ENCODE data around the gene AMER2. TPM values are rescaled to one million over a fixed set of nuclear protein-coding genes. Genes with fewer than 3 reads are reported as not detected.

The AMER2 gene
- total and polyA plus RNA-seq, 9 of the 15 experiments (the other 6 are each of a cell fraction or from before 2014, with no cell fraction given): not detected

DNA sequence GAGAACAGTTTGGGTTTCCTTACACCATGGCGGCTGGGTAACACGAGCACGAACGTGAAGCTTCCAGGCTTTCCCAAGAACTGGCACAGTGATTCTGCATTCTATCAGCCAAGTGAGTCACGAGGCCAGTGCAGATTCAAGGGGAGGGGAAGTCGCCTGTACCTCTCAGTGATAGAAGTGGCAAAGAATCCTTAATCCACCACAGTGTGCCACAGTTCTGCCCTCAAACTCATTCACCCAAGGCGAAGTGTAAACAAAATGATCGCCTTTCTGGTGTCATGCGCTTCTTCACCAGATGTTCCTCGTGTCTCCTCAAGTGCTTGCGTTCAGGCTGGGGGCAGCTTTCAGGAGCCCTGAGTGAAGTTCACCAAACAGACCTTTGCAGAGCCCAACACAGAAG lies 24.9 kb upstream of the AMER2 start:
- Histone ChIP-seq H3K27me3 (ENCODE audit: control insufficient read depth in 2 of 2, insufficient read depth in 2 of 2, low read length in 2 of 2) (peaks cover 9 to 22% of the 10 kb centered on the region in 2 experiments), H4K20me1 (replicated peaks; ENCODE audit: control insufficient read depth, insufficient read depth, low read length) (no peaks in the 10 kb centered on the region; the same call in 1 of the 2 replicates), H3K4me2 (ENCODE audit: insufficient read depth, low read length) (no peak overlapping the region), H3K4me1 (replicated peaks in 1 of 2; ENCODE audit: control insufficient read depth in 2 of 2, insufficient read depth in 2 of 2, low read length in 2 of 2) (no peaks in the 10 kb centered on the region; a peak in 1 of 5 replicates), H3K27ac (ENCODE audit: extremely low read depth, low read depth, low read length) (no peak overlapping the region), H3K9me3 (replicated peaks; ENCODE audit: control insufficient read depth, insufficient read depth, low read depth, low read length) (no peaks in the 10 kb centered on the region), H2AFZ (ENCODE audit: low read depth, low read length) (no peak overlapping the region), H3K9me1 (ENCODE audit: control insufficient read depth, insufficient read depth, low read length) (no peaks in the 10 kb centered on the region), H3K79me2 (ENCODE audit: control insufficient read depth, insufficient read depth, low read length) (no peaks in the 10 kb centered on the region), H3K36me3 (ENCODE audit: control insufficient read depth, insufficient read depth, low read length) (no peaks in the 10 kb centered on the region), H3K4me3 (no peak overlapping the region), H3K9ac (ENCODE audit: insufficient read depth in 1 of 2, low read depth in 2 of 2, low read length in 2 of 2) (no peak overlapping the region)
- POLR2A ChIA-PET: no interaction called here
- DNase-seq (ENCODE audit: extremely low read depth in 1 of 4, low spot score in 3 of 4) (no peak), ATAC-seq (no peak), FAIRE-seq (no peak)
- TF ChIP-seq, protein P1, sequence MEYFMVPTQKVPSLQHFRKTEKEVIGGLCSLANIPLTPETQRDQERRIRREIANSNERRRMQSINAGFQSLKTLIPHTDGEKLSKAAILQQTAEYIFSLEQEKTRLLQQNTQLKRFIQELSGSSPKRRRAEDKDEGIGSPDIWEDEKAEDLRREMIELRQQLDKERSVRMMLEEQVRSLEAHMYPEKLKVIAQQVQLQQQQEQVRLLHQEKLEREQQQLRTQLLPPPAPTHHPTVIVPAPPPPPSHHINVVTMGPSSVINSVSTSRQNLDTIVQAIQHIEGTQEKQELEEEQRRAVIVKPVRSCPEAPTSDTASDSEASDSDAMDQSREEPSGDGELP (CRISPR knock-in tag; IDR thresholded peaks at IDR 0.05; ENCODE audit: borderline replicate concordance): no peak
- TF ChIP-seq HLTF (IDR thresholded peaks at IDR 0.05): no peak
- in situ Hi-C loops (cut with MboI) (no loop called here), intact Hi-C loops (cut with micrococcal nuclease) (no loop called here)
- CTCF ChIA-PET (ENCODE audit: low intra/inter-chr PET ratio): no interaction called here
- WGBS (ENCODE audit: insufficient coverage, low coverage, missing lambda C conversion rate): 3% methylated on average over 9 of the region's 11 CpGs
- BruUV-seq (replicated peaks): no TSS peak

DNA sequence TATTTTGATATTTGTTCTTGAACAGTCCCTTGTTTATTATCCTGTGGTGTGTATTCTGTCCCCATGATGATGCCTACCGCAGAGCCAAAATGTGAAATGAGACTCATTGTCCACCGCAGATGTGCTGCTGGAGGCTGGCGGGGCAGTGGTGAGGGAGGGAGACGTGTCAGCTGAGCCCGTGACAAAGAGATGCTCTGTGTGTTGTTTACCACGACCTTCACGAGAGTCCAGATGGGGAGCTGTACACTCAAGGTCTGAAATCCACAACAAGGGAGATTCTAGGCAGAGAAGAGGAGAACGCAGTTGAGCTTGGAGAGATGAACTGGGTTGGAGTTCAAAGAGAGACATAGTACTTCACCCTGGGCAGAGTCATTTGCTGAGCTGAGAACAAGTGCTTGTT lies 20.8 kb upstream of the AMER2 start:
- Histone ChIP-seq H4K20me1 (replicated peaks; ENCODE audit: control insufficient read depth, insufficient read depth, low read length) (no peaks in the 10 kb centered on the region; the same call in 1 of the 2 replicates), H3K4me1 (replicated peaks in 1 of 2; ENCODE audit: control insufficient read depth in 2 of 2, insufficient read depth in 2 of 2, low read length in 2 of 2) (no peaks in the 10 kb centered on the region), H3K27me3 (ENCODE audit: control insufficient read depth in 2 of 2, insufficient read depth in 2 of 2, low read length in 2 of 2) (peaks cover 3 to 16% of the 10 kb centered on the region in 2 experiments; a peak in 3 of 5 replicates), H2AFZ (ENCODE audit: low read depth, low read length) (no peak overlapping the region), H3K4me3 (no peak overlapping the region), H3K9ac (ENCODE audit: insufficient read depth in 1 of 2, low read depth in 2 of 2, low read length in 2 of 2) (no peak overlapping the region), H3K9me3 (replicated peaks; ENCODE audit: control insufficient read depth, insufficient read depth, low read depth, low read length) (no peaks in the 10 kb centered on the region), H3K4me2 (ENCODE audit: insufficient read depth, low read length) (no peak overlapping the region), H3K27ac (ENCODE audit: extremely low read depth, low read depth, low read length) (no peak overlapping the region), H3K79me2 (ENCODE audit: control insufficient read depth, insufficient read depth, low read length) (no peaks in the 10 kb centered on the region), H3K9me1 (ENCODE audit: control insufficient read depth, insufficient read depth, low read length) (no peaks in the 10 kb centered on the region), H3K36me3 (ENCODE audit: control insufficient read depth, insufficient read depth, low read length) (no peaks in the 10 kb centered on the region)
- intact Hi-C loops (cut with micrococcal nuclease): no loop called here
- BruUV-seq (replicated peaks): no TSS peak
- ATAC-seq (no peak), FAIRE-seq (no peak), DNase-seq (ENCODE audit: extremely low read depth in 1 of 4, low spot score in 3 of 4) (no peak)
- CTCF ChIA-PET (ENCODE audit: low intra/inter-chr PET ratio): no interaction called here
- WGBS (ENCODE audit: insufficient coverage, low coverage, missing lambda C conversion rate): 0% methylated on average over 8 of the region's 8 CpGs
- in situ Hi-C loops (cut with MboI): no loop called here
- POLR2A ChIA-PET: interaction anchor here (0.9 kb wide), 1 partner anchor 8 kb away, joined by 3 read pairs; no protein-coding TSS in a partner anchor
- TF ChIP-seq LARP7 (IDR thresholded peaks at IDR 0.05) (no peak), PTBP1 (IDR thresholded peaks at IDR 0.05; ENCODE audit: low read depth, low read length) (no peak)

Data from K562 (cell line).